Spleen (tissue), 11 donors: ENCODE data around the gene PTPRCAP. TPM values are rescaled to one million over a fixed set of nuclear protein-coding genes. Genes with fewer than 3 reads are reported as not detected.

ENCODE experiments used
- DNase-seq: peaks from one replicate; pipeline ENCODE4 v3.0.0-alpha.2; 2020
- H3K27ac ChIP-seq, 8 donors: fragments of 200-600 bp; sonication (generic) in 7 of 8; 1 replicate in 4 of 8; 2 replicates in 4 of 8; pipeline versions ENCODE4 v1.5.0 to v1.8.0; 2016 to 2021; ENCODE audit warnings: inconsistent platforms in 4 of 8, mild to moderate bottlenecking in 4 of 8, moderate library complexity in 1 of 8
- H3K27me3 ChIP-seq, 7 donors: fragments of 200-600 bp; sonication (generic) in 6 of 7; replicated peaks in 1 of 7; 1 replicate in 4 of 7; 2 replicates in 3 of 7; pipeline versions ENCODE4 v1.5.0 to v1.8.0; 2016 to 2021; ENCODE audit warnings: inconsistent platforms in 3 of 7, mild to moderate bottlenecking in 1 of 7
- H3K36me3 ChIP-seq, 6 donors: fragments of 200-600 bp; sonication (generic) in 5 of 6; 1 replicate in 4 of 6; 2 replicates in 2 of 6; pipeline versions ENCODE4 v1.5.0 to v1.8.0; 2016 to 2021; ENCODE audit warnings: inconsistent platforms in 2 of 6
- H3K4me1 ChIP-seq, 6 donors: fragments of 200-600 bp; sonication (generic) in 5 of 6; 1 replicate in 3 of 6; 2 replicates in 3 of 6; pipeline versions ENCODE4 v1.5.0 to v1.8.0; 2016 to 2021; ENCODE audit warnings: inconsistent platforms in 3 of 6
- H3K4me3 ChIP-seq, 8 donors: fragments of 200-600 bp; sonication (generic) in 7 of 8; 1 replicate in 4 of 8; 2 replicates in 4 of 8; pipeline versions ENCODE4 v1.5.0 to v1.8.0; 2016 to 2021; ENCODE audit warnings: inconsistent platforms in 4 of 8, mild to moderate bottlenecking in 4 of 8, moderate library complexity in 2 of 8
- H3K9me3 ChIP-seq, 8 donors: fragments of 200-600 bp; sonication (generic) in 7 of 8; 1 replicate in 4 of 8; 2 replicates in 4 of 8; pipeline versions ENCODE4 v1.5.0 to v1.8.0; 2016 to 2021; ENCODE audit warnings: inconsistent platforms in 4 of 8
- POLR2A ChIP-seq, 3 donors: fragments of 450-650 bp; IDR thresholded peaks; one replicate each; pipeline ENCODE4 v1.5.1; 2017; ENCODE audit warnings: antibody characterized with exemption in 3 of 3, mild to moderate bottlenecking in 1 of 3
- POLR2AphosphoS5 ChIP-seq, 3 donors: sonication (generic); formaldehyde crosslinking; IDR thresholded peaks; one replicate each; pipeline ENCODE4 v1.5.1; 2017; ENCODE audit warnings: antibody characterized with exemption in 3 of 3
- WGBS, 5 donors: extraction: QIAGEN DNeasy Blood & Tissue Kit in 3 of 5; methylation state at CpG; one replicate each; pipeline versions ENCODE4 v1.1.5 to v1.1.7; 2013 to 2018; 5-methylcytosine and 5-hydroxymethylcytosine counted together
- intact Hi-C: fragments of 100-400 bp; cut with DNase I; formaldehyde crosslinking; loops from one replicate; pipeline ENCODE4 v1.15.0; 2023; ENCODE audit warnings: low total_unique reads
- polyA plus RNA-seq, 3 donors: library from polyadenylated mRNA; stranded (reverse); fragments of 200-250 nt; gene quantifications; one replicate each; pipeline ENCODE4 v1.2.1, GENCODE V29; 2013
- total RNA-seq, 7 donors: library from RNA; depleted of rRNA in 3 of 7; stranded (reverse); fragments of >200 nt in 3 of 7; fragmentation: NEBNext Ultra II Directional in 4 of 7; extraction: Animal tissue kit (Norgen Biotek cat#: 25700) in 4 of 7; gene quantifications; one replicate each; pipeline versions ENCODE4 v1.1.0 to v1.2.1, GENCODE V29; 2016 to 2021
- TF ChIP-seq, protein P1 (sequence below), 11 experiments: fragments of 200-600 bp in 7 of 11; fragments of 450-650 bp in 4 of 11; sonication (generic) in 4 of 11; IDR thresholded peaks in 8 of 11; conservative IDR thresholded peaks in 3 of 11; 1 replicate in 7 of 11; 2 replicates in 4 of 11; pipeline versions ENCODE4 v1.4.0 to v1.8.0; 2016 to 2021; ENCODE audit warnings: antibody characterized with exemption in 11 of 11, inconsistent platforms in 4 of 11, mild to moderate bottlenecking in 1 of 11
- donor health status: healthy with polysubstance abuse.
- donor health status: DM: no; HTN: no; CAD: no; lungs with moderate emphysema.
- donor health status: DM: no; HTN: no; CAD: no.
- donor health status: Bipolar disorder and iron deficiency.
- donor health status: healthy.
- donor health status: DM: no; HTN: no; CAD: no.
- donor health status: DM: yes; HTN: yes; CAD: no.

Gene PTPRCAP
- total and polyA plus RNA-seq, 10 donors = 119 to 557 (median 238) TPM

DNA sequence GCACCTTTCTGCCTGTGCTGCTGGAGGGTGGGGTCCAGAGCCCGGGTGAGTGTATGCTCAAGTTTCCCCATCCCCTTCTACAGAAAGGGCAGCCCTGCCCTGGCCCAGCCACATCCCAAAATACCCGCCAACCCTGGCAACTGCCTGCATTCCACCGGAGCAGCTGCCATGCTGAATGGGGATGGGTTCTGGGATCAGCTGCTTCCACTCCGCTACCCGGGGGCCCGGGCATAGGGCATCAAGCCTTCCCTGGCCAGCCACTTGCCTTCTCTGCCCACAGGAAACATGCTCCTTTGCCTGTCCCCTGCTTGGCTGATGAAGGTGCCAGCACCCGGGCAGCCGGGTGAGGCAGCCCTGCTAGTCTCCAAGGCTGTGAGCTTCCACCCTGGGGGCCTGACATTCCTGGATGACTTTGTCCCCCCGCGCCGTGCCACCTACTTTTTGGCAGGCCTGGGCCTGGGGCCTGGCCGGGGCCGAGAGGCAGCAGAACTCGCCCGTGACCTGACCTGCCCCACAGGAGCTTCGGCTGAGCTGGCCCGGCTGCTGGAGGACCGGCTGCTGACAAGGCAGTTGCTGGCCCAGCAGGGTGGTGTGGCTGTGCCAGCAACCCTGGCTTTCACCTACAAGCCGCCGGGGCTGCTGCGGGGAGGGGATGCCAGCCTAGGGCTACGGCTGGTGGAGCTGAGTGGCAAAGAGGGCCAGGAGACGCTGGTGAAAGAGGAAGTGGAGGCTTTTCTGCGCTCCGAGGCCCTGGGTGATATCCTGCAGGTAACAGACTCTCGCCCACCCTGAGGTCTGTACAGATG, 18.8 kb downstream of the PTPRCAP start:
- no peak for TF ChIP-seq POLR2A (IDR thresholded peaks at IDR 0.05)
- TF ChIP-seq POLR2AphosphoS5 (IDR thresholded peaks at IDR 0.05) = peak; percentile 41 to 77 (median 73)
- Histone ChIP-seq H3K9me3 (no peaks in the 10 kb centered on the region), H3K27ac (peak overlapping the region; percentile 11 to 96 (median 86)), H3K4me3 (peak overlapping the region in 3 of 8 donors; percentile 5 to 85 (median 65)), H3K27me3 (peaks cover 0 to 26% (median 11%) of the 10 kb centered on the region in 7 donors), H3K4me1 (peaks cover 43 to 76% (median 67%) of the 10 kb centered on the region in 6 donors), H3K36me3 (no peaks in the 10 kb centered on the region)
- intact Hi-C loops = no loop called here
- 39 to 52% (median 43%) methylated on average over 13 to 26 of the region's 26 CpGs for WGBS, 5 donors
- peak; percentile 93 for DNase-seq

DNA sequence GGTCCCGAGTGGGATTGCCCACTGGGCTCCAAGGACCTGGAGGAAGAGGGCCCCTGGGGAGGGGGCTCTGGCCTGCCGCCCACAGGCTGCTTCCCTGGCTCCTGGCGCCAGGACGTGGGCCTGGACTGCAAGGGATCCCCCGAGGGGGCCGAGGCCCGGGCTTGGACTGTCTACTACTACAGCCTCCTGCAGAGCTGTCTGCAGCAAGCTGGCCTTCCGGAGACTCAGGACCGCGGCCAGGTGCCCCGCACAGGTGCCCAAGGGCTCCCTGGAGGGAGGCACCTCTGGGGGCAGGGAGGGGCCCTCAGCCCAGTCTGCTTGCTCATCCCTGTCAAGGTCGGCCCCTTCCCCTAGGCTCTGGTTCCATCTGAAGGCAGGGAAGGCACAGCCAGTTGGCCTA, 20.1 kb downstream of the PTPRCAP start:
- no peak overlapping the region for H3K4me3 ChIP-seq
- 77 to 100% (median 83%) methylated on average over 2 to 12 of the region's 12 CpGs for WGBS, 5 donors
- H3K9me3 ChIP-seq = no peaks in the 10 kb centered on the region
- no peak for DNase-seq
- intact Hi-C loops = no loop called here
- H3K27me3 ChIP-seq = peaks cover 0 to 33% (median 11%) of the 10 kb centered on the region in 7 donors
- H3K27ac ChIP-seq = peak overlapping the region; percentile 37 to 96 (median 86)
- H3K36me3 ChIP-seq = no peaks in the 10 kb centered on the region
- peaks cover 43 to 89% (median 76%) of the 10 kb centered on the region in 6 donors for H3K4me1 ChIP-seq
- no peak for TF ChIP-seq POLR2AphosphoS5 (IDR thresholded peaks at IDR 0.05)

- H3K9me3 ChIP-seq = no peaks in the 10 kb centered on the region
- peaks cover 0 to 35% (median 11%) of the 10 kb centered on the region in 7 donors for H3K27me3 ChIP-seq
- intact Hi-C loops = no loop called here
- H3K4me3 ChIP-seq = peak overlapping the region in 1 of 8 donors; percentile 14
- DNase-seq = peak; percentile 92
- H3K36me3 ChIP-seq = no peaks in the 10 kb centered on the region
- TF ChIP-seq POLR2AphosphoS5 (IDR thresholded peaks at IDR 0.05) = peak; percentile 54 to 68 (median 54)
- TF ChIP-seq POLR2A (IDR thresholded peaks at IDR 0.05) = no peak
- H3K27ac ChIP-seq = peak overlapping the region; percentile 37 to 96 (median 86)
- H3K4me1 ChIP-seq = peaks cover 43 to 95% (median 84%) of the 10 kb centered on the region in 6 donors
- 33 to 57% (median 51%) methylated on average over 9 to 21 of the region's 21 CpGs for WGBS, 5 donors
Measured at GRCh38 chr11:67416416-67417335, 20.8 kb downstream of the PTPRCAP start.

GRCh38 chr11:67415501-67416304, 21.8 kb downstream of the PTPRCAP start, which contains the start of gene CARNS1:
Gene CARNS1, plus strand, starts transcription at chr11:67415678. Its CDS starts 522 bp downstream, at chr11:67416200.
- H3K9me3 ChIP-seq = no peaks in the 10 kb centered on the region
- intact Hi-C loops = no loop called here

More at GRCh38 chr11:67415501-67416304, 21.8 kb downstream of the PTPRCAP start, which contains the start of gene CARNS1:
- peak; percentile 85 for DNase-seq
- no peak for TF ChIP-seq POLR2A (IDR thresholded peaks at IDR 0.05)
- TF ChIP-seq, protein P1, sequence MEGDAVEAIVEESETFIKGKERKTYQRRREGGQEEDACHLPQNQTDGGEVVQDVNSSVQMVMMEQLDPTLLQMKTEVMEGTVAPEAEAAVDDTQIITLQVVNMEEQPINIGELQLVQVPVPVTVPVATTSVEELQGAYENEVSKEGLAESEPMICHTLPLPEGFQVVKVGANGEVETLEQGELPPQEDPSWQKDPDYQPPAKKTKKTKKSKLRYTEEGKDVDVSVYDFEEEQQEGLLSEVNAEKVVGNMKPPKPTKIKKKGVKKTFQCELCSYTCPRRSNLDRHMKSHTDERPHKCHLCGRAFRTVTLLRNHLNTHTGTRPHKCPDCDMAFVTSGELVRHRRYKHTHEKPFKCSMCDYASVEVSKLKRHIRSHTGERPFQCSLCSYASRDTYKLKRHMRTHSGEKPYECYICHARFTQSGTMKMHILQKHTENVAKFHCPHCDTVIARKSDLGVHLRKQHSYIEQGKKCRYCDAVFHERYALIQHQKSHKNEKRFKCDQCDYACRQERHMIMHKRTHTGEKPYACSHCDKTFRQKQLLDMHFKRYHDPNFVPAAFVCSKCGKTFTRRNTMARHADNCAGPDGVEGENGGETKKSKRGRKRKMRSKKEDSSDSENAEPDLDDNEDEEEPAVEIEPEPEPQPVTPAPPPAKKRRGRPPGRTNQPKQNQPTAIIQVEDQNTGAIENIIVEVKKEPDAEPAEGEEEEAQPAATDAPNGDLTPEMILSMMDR (IDR thresholded peaks at IDR 0.05 in 8 of 11, conservative IDR thresholded peaks at IDR 0.05 in 3 of 11) = no peak
- TF ChIP-seq POLR2AphosphoS5 (IDR thresholded peaks at IDR 0.05) = no peak
- Histone ChIP-seq H3K4me3 (peak within 1 kb of the TSS in 6 of 8 donors; percentile 14 to 61 (median 27)), H3K27ac (peak within 1 kb of the TSS; percentile 41 to 96 (median 86)), H3K36me3 (no peaks in the 10 kb centered on the region), H3K27me3 (peaks cover 0 to 44% (median 11%) of the 10 kb centered on the region in 7 donors), H3K4me1 (peaks cover 48 to 98% (median 88%) of the 10 kb centered on the region in 6 donors)
- 7 to 16% (median 10%) methylated on average over 16 to 67 of the region's 67 CpGs for WGBS, 5 donors
